ENCODE results near the gene SYNJ2BP.
A peak's percentile ranks its signal among the peaks of the same experiment; 100 is the strongest.
"Not testable (repeated sequence)": the region's sequence is repeated elsewhere in the genome, so short reads cannot be mapped to it uniquely, and the experiment has no call there.

Gene SYNJ2BP, protein sequence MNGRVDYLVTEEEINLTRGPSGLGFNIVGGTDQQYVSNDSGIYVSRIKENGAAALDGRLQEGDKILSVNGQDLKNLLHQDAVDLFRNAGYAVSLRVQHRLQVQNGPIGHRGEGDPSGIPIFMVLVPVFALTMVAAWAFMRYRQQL

DNA sequence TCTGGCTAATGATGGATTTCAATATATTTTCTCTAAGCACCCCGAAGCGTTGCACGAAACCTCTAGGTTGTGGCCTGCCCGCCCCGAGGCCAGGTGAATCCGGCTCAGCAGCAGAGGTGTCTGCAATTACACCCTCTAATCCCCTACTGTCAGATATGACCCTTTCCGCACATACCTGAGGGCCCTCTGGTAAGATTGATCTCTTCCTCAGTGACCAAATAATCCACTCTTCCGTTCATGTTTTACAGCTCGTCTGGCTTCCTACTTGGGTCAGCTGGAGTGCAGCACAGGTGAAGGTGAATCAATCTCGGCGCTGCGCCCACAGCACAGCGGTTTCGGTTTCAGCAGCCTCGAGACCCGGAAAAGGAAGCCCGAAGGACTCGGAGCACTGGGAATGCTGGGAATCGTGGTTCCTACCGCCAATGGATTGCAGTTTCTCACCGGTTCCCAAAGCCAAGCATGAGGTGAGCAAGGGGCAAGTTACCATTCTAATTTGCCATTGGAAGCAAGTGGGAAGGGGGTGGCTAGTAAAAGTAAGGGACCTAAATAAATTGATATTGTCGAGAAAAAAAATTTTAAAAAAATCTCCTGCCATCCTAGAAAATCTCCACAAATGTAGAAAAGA is at the start of gene SYNJ2BP:
TSS of gene SYNJ2BP (minus strand) at position 366 of the 625 bp plus-strand sequence. CDS start at position 239, 127 bp downstream.
- peak; percentile 32 for DNase-seq (ENCODE audit: low read depth in 2 of 2)

DNA sequence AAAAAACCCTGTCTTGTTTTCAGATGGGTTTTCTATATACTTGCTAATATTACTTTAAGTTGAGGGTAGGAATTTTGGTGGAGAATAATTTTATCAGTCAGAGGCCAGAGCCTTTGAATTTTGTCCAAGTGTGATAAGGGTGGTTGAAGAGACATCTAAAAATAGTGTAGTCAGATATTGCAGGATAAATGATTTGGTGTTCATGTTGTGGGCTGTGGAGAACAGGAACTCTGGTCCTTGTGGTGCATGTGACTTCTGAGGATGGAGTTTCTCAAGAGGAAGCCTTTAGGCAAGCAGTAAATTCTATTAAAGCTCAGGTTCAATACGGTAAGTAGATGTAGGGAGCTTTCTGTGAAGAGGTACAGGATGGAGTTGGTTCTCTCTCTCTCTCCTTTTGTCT is 37.8 kb upstream of the SYNJ2BP start:
- no peak for DNase-seq (ENCODE audit: low read depth in 2 of 2)

DNA sequence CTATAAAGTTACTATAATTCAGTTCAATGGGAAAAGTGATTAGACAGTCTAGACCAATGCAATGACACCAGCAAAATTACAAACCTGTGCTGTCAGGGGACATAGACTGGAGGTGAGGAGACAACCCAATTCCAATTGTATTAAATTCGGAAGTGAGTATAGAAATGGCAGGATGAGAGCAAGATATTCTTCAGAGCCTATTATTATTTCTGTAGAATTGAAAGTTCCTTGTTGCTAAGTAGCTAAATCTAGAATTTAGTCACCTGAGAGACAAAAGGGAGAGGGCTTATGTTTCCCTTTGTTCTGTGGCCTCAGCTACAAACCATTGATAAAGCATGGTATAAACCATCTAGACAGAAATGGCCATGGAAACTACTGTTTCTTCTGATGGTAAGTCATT is 35.0 kb upstream of the SYNJ2BP start, which contains the start of gene ADAM21:
TSS of gene ADAM21 (plus strand) at position 301 of the 400 bp plus-strand sequence. CDS start 5,326 bp downstream, outside the sequence.
- DNase-seq (ENCODE audit: low read depth in 2 of 2), result no peak

DNA sequence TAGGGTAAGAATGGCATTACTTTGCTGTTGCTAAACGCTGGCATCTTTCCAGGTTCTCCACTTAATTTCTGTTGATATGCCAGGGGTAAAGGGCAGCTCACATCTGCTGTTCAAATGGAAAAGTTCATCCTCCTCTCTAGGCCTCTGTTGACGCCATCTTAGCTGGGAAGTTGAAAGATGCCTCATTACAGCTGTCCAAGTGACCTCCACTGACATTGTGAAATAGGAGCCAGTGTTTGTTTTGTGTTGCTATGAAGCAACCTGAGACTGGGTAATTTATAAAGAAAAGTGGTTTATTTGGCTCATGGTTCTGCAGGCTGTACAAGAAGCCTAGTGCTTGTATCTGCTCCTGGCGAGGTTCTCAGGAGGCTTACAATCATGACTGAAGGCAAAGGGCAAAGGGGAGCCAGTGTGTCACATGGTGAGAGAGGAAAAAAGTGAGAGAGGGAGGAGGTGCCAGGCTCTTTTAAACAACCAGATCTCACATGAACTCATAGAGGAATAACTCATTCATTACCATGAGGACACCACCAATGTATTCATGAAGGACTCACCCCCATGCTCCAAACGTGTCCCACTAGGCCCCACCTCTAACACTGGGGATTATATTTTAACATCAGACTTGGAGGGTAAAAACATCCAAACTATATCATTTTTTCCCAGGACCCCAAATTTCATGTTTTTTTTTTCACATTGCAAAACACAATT is 31.9 kb upstream of the SYNJ2BP start:
- no peak for DNase-seq (ENCODE audit: low read depth in 2 of 2)

DNA sequence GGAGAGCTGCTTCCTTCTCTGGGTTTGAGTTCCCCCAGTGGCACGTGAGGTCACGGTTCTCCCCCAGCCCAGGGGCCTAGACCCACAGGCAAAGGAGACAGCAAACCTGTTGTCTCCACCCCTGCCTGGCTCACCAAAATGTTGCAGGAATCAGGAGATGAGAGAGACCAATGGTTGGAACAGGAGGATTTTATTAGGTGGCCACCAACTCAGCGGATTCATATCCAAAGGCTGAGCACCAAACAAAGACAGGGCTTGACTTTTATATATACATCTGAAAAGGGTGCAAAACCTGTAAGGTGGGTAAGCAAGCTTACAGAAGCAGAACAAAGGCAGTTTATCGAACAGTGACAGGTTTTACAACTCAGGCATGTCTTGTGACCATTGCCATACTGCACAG is 25.9 kb upstream of the SYNJ2BP start:
- no peak for DNase-seq (ENCODE audit: low read depth in 2 of 2)

DNA sequence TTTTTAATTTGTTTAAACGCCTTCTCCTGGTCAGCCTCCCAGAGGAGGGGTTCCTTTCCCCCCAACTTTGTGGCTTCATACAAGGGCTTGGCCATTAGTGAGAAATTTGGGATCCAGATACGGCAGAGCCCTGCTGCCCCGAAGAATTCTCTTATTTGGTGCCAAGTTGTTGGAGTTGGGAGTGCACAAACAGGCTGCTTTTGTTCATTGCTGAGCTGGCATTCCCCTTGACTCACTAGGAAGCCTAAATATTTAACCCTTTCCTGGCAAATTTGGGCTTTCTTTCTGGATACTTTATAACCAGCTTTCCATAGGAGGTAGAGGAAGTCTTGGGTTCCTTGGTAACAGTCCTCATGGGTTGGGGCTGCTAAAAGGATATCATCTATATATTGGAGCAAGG is 24.8 kb upstream of the SYNJ2BP start:
- no peak for DNase-seq (ENCODE audit: low read depth in 2 of 2)

- no peak for DNase-seq (ENCODE audit: low read depth in 2 of 2)
Measured at GRCh38 chr14:70436867-70437266, 20.0 kb upstream of the SYNJ2BP start.

- not testable (repeated sequence) for DNase-seq (ENCODE audit: low read depth in 2 of 2)
Measured at GRCh38 chr14:70426555-70426954, 9.7 kb upstream of the SYNJ2BP start.

GRCh38 chr14:70425354-70425753 is 8.5 kb upstream of the SYNJ2BP start:
- no peak for DNase-seq (ENCODE audit: low read depth in 2 of 2)

DNA sequence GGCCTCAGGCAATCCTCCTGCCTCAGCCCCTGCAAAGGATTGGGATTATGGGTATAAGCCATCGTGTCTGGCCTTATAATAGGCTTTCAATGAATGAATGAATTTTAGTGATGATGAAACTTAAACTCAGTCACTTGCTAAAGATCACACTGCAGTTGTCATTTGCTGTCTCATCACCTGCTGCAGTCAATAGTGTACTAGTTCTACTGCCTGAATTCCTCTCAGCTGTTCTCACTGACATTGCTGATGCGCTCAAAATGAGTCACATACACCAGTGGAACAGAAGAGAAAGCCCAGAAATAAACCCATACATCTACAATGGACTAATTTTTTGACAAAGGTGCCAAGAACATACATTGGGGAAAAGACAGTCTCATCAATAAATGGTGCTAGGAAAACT is 5.6 kb upstream of the SYNJ2BP start:
- DNase-seq (ENCODE audit: low read depth in 2 of 2), result no peak

DNA sequence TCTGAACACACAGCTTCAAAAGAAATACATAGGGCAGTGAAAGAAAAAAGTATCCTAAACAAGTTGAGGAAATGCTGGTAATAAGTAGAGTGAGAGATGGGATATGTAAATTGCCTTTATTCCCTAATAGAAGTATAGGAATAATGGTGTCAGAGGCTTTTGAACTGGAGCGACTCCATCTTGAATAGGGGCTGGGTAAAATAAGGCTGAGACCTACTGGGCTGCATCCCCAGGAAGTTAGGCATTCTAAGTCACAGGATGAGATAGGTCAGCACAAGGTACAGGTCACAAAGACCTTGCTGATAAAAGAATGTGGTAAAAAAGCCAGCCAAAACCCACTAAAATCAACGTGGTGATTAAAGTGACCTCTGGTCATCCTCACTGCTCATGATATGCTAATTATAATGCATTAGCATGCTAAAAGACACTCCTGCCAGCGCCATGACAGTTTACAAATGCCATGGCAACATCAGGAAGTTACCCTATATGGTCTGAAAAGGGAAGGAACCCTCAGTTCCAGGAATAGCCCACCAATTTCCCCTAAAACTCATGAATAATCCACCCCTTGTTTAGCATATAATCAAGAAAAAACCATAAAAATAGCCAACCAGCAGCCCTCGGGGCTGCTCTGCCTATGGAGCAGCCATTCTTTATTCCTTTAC is 2.5 kb upstream of the SYNJ2BP start:
- DNase-seq (ENCODE audit: low read depth in 2 of 2), result not testable (repeated sequence)

- no peak for DNase-seq (ENCODE audit: low read depth in 2 of 2)
Measured at GRCh38 chr14:70416338-70416724, 559 bp downstream of the SYNJ2BP start.

GRCh38 chr14:70415788-70416187 is 1.1 kb downstream of the SYNJ2BP start:
- no peak for DNase-seq (ENCODE audit: low read depth in 2 of 2)

- no peak for DNase-seq (ENCODE audit: low read depth in 2 of 2)
Measured at GRCh38 chr14:70407621-70408020, 9.3 kb downstream of the SYNJ2BP start.

- not testable (repeated sequence) for DNase-seq (ENCODE audit: low read depth in 2 of 2)
Measured at GRCh38 chr14:70406216-70406615, 10.7 kb downstream of the SYNJ2BP start.

DNA sequence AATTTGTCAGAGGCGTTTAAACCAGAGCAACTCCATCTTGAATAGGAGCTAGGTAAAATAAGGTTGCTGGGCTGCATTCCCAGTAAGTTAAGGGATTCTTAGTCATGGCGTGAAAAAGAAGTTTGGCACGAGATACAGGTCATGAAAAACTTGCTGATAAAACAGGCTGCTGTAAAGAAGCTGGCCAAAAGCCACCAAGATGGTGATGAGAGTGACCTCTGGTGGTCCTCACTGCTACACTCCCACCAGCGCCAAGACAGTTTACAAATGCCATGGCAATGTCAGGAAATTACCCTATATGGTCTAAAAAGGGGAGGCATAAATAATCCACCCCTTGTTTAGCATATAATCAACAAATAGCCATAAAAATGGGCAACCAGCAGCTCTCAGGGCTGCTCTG is 13.6 kb downstream of the SYNJ2BP start:
- DNase-seq (ENCODE audit: low read depth in 2 of 2), result not testable (repeated sequence)

GRCh38 chr14:70401643-70402042 is 15.2 kb downstream of the SYNJ2BP start:
- no peak for DNase-seq (ENCODE audit: low read depth in 2 of 2)

DNA sequence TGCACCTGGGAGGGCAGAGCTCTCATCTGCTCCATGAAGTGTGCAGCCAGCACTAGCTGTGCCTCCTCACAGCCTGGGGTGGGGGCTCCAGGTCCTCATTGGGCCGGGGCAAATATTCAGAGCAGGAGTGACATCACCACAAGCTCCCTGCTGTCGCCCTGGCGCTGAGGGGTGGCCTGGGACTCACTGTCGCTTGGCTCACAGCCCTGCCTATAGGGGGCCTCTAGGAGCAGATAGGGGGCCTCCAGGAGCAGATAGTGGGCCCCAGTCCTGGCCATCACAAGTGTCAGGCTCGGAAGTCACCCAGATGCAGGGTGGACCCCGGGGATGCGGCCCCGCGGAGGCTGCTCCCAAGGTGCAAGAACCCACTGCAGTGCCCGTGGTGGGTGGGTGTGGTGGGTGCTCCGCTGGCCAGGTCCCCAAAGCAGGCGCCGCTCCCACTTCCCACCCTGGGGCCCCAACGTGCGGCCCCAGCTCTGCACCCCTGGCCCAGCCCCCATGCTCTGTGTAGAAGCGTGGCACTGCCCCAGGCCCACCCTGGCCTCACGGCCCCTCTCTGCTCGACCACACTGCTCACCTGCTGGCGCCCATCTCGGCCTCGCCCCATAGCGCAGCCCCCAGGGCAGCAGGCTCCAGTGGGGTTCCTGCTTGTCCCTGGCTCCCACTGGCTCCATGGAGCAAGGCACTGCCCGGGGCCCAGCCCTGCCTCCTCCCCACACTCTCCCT is 18.0 kb downstream of the SYNJ2BP start:
- DNase-seq (ENCODE audit: low read depth in 2 of 2), result no peak

DNA sequence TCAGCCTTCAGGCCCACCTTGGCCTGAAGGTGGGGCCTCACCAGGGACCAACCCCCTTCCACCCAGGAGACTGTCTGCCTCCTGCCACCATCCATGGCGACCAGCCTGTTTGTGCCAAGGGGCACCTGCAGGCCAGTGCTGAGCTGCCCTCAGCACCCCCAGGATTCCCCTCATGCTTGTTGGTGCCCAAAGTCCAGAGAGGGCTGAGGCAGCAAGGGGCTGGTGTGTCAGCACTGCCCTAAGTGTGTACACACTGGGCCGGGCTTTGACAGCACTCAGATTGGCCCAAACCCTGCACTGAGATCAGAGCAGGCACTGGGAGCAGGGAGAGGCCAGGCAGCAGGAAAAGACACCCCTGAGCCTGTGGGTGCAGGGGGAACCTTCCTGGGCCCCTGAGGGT is 18.6 kb downstream of the SYNJ2BP start:
- DNase-seq (ENCODE audit: low read depth in 2 of 2), result no peak

- DNase-seq (ENCODE audit: low read depth in 2 of 2), result no peak
Measured at GRCh38 chr14:70397746-70398145, 19.1 kb downstream of the SYNJ2BP start.

DNA sequence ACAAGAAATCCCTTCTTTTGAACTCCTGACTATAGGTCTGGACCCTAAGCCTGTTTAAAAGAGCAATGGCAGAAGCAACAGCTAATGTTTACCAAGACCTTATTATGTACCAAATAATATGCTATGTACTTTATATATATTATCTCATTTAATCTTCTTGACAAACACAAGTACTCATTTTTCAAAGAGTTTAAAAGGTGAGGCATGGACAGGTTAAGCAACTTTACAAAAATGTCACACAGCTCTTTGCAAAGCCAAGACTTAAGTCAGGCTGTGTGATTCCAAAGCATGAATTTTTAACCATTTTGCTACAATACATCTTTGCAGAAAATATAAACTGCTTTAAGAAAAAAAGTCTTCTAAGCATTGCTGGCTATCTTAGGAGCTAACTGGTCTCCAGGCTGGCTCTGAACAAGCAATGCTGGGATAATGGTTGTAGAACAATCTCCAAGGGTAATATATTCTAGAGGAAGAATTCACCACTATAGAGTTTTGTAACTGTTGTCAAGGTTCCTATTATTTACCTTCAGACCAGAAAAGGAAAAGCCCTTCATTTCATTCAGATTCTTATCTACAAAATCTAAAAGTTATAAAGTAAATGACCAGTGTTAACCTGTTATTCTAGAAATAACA is 22.1 kb downstream of the SYNJ2BP start:
- no peak for DNase-seq (ENCODE audit: low read depth in 2 of 2)
